ENCODE data around the gene OR56A5.
A peak's percentile ranks its signal among the peaks of the same experiment; 100 is the strongest.

Gene OR56A5

DNA sequence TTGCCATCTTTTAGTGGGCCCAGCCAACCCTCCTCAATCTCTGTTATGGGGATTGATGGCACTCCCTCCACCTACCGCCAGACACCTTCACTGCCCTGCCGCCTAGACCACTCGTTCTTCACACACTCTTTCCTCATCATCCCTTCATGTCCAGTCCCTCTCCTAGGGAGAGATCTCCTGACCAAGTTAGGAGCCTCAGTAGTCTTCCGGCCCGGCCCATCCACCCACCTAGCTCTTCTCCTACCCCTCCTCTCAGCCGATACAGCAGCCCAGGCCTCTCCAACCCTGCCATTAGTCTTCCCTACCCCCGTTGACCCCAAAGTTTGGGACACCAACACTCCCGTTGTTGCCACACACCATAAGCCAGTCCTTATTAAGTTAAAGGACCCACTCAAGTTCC lies 37.2 kb downstream of the OR56A5 start:
- no peak for DNase-seq

DNA sequence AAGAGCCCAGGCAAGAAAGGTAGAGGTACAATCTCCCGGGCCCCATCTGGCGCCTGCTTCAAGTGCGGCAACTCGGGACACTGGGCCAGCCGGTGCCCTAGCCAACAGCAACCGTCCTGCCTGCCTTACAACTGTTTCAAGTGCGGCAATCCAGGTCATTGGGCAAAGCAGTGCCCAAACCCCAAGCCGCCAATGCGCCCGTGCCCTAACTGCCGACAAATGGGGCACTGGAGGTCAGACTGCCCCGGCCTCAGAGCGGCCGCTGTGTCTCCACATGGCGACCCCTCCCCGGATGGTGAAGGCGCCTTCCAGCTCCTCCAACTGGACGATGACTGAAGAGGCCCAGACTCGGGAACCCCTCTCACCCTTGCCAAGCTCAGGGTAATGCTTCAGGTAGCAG lies 37.7 kb downstream of the OR56A5 start:
- no peak for DNase-seq

DNA sequence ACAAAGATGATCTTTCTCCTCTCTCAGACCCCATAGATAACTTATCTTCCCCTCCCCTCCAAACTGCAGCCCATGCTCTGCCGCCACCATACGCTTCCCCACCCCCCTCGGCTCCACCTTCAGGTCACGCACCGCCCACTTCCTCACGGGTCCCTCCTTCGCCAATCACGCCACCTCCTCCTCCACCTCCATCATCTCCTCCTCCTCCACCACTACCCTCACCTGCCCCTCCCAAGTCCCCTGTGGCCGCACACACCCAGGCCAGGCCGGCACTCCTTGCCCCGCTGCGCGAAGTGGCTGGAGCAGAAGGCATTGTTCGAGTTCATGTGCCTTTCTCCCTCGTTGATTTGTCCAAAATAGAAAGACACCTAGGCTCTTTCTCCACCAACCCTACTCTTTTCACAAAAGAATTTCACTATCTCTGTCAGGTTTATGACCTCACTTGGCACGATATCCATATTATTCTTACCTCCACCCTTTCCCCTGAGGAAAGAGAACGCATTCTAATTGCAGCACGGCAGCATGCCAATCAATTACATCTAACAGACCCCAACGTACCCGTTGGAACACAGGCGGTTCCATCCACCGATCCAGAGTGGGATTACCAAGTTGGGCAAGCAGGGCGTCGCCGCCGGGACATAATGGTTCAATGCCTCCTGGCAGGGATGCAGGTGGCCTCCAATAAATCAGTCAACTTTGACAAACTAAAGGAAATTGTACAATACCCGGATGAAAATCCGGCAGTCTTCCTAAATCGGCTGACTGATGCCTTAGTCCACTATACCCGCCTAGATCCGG lies 38.5 kb downstream of the OR56A5 start:
- DNase-seq, result no peak

DNA sequence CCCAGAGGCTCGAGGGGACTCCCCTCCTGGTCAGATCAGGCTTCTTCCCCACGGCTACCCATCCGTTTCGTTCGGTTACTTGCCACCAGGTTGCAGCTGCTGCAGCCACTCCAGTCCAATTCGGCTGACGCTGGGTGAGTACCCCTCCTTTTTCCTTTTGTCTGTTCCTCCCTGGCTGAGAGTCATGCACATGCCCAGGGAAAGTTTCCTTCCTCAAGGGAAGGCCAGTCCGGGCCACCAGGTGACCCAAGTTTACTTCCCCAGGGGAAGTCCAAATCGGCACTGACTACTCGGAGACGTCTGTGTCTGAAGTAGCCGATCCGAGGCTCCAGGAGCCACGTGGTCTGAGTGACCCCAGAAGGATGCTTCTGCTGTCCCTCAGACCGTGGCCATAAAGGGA lies 39.5 kb downstream of the OR56A5 start:
- DNase-seq, result no peak

DNA sequence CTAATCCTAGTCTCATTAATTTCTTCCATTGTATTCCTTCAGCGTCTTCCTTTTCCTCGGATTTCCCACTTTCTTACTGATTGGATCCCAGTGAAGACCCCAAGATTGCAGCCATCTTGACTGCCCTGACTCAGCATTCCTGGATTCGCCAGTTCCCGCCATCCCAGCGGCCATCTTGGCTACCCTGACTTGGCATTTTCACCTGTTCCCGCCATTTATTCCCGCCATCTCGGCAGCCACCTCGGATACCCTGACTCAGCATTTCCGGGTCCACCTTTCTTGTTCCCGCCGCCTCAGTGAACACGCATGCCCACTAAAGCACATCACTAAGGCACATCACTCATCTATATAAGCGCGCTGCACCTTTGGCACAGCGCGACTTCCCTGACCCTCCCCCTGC lies 40.0 kb downstream of the OR56A5 start:
- DNase-seq, result no peak

DNA sequence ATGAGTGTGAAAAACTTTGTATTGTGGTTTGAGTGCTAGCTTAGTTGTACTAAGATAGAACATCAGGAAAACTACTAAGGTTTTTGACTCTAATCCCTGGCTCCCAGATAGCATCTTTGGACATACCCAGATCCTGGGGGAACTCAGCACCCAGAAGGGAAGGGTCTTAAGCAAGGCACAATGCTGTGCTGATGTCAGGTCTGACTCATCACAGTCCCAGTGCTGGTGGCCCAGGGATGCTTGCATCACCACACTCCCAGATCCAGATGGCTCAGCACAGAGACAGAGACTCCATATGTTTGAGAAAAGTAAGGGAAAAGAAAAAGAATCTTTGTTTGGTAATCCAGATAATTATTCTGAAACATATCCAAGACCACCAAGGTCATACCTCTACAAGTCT lies 44.5 kb downstream of the OR56A5 start:
- no peak for DNase-seq

DNA sequence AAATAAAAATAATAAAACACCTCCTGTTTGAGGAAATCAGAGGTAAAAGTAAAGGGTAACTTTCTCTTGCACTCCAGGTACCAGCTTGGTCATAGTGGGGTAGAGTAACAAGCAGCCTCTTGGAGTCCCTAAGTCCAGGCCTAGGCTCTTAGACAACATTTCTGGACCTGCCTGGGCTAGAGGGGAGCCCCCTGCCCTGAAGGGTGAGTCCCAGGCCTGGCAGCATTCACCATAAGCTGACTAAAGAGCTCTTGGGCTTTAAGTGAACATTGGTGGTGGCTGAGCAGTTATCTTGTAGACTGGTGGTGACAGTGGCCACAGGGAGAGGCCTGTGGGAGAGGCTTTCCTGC lies 44.9 kb downstream of the OR56A5 start:
- no peak for DNase-seq

DNA sequence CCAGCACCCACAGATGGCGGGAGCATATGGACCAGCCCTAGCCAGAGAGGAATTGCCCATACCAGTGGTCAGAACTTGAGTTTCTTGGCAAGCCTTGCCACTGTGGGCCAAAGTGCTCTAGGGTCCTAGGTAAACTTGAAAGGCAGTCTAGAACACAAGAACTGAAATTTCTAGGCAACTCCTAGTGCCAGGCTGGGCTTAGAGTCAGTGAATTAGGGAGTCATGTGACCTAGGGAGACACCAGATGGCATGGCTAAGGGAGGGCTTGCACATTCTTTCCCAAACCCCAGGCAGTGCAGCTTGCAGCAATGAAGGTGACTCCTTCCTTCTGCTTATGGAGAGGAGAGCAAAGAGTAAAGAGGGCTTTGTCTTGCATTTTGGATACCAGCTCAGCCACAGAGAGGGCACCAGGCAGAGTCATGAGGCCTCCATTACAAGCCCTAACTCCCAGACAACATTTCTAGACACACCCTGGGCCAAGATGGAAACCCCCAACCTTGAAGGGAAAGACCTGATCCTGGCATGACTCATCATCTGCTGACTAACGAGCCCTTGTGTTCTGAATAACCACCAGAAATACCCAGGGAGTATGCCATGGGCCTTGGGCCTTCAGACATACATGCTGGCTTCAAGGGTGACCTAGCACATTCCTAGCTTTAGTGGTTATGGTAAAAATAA lies 45.4 kb downstream of the OR56A5 start:
- DNase-seq, result peak; percentile 6 to 53
